Right lobe of liver (tissue), 6 donors: ENCODE measurements around the gene COMMD1. TPM values are rescaled to one million over a fixed set of nuclear protein-coding genes. Genes with fewer than 3 reads are reported as not detected.
"Not testable (repeated sequence)": the region's sequence is repeated elsewhere in the genome, so short reads cannot be mapped to it uniquely, and the experiment has no call there.

Source experiments
- ATAC-seq, 4 donors: fragments of 200-7000 bp; cut with Tn5 transposase; one replicate each; pipeline ENCODE4 v1.9.1; 2020; ENCODE audit warnings: mild to moderate bottlenecking in 4 of 4, moderate library complexity in 4 of 4
- DNase-seq, 3 donors: peaks; one replicate each; pipeline ENCODE4 v3.0.0-alpha.2; 2020
- H3K27ac ChIP-seq, 3 donors: fragments of 200-600 bp; one replicate each; pipeline ENCODE4 v1.8.0; 2022
- H3K27me3 ChIP-seq, 2 donors: fragments of 200-600 bp; one replicate each; pipeline ENCODE4 v1.8.0; 2022
- H3K36me3 ChIP-seq, 4 donors: fragments of 200-600 bp; sonication (generic) in 1 of 4; one replicate each; pipeline versions ENCODE4 v1.5.1 to v1.8.0; 2017 to 2022; ENCODE audit warnings: control low read depth in 1 of 4
- H3K4me1 ChIP-seq, 4 donors: fragments of 200-600 bp; sonication (generic) in 1 of 4; one replicate each; pipeline versions ENCODE4 v1.5.1 to v1.8.0; 2017 to 2022; ENCODE audit warnings: control low read depth in 1 of 4
- H3K4me3 ChIP-seq, 3 donors: fragments of 200-600 bp; one replicate each; pipeline ENCODE4 v1.8.0; 2022
- H3K9me3 ChIP-seq, 4 donors: fragments of 200-600 bp; sonication (generic) in 1 of 4; one replicate each; pipeline versions ENCODE4 v1.5.1 to v1.8.0; 2017 to 2022; ENCODE audit warnings: control low read depth in 1 of 4
- POLR2A ChIP-seq: fragments of 450-650 bp; IDR thresholded peaks from one replicate; pipeline ENCODE4 v1.6.1; 2017; ENCODE audit warnings: antibody characterized with exemption, mild to moderate bottlenecking
- WGBS: methylation state at CpG from one replicate; pipeline ENCODE4 v1.1.6; 2018; ENCODE audit warnings: low coverage, low lambda C conversion rate; ENCODE audit not compliant: insufficient coverage; ENCODE audit errors: missing lambda C conversion rate; 5-methylcytosine and 5-hydroxymethylcytosine counted together
- intact Hi-C, 2 donors: fragments of 100-400 bp; cut with DNase I; formaldehyde crosslinking; loops; one replicate each; pipeline versions ENCODE4 v1.11.2 to v1.14.1; 2022
- long read RNA-seq: library from polyadenylated mRNA; unstranded; transcript quantifications from one replicate; pipeline ENCODE4 v2.0.0, GENCODE V29; 2019
- total RNA-seq, 6 experiments: library from RNA; depleted of rRNA in 2 of 6; stranded (reverse); fragments of >200 nt in 2 of 6; fragmentation: NEBNext Ultra II Directional in 3 of 6; extraction: Animal tissue kit (Norgen Biotek cat#: 25700) in 3 of 6; gene quantifications; one replicate each; pipeline versions ENCODE4 v1.1.0 to v1.2.4, GENCODE V29; 2016 to 2023
- TF ChIP-seq, protein P1 (sequence below), 4 donors: fragments of 200-600 bp in 3 of 4; fragments of 450-650 bp in 1 of 4; IDR thresholded peaks; one replicate each; pipeline versions ENCODE4 v1.5.1 to v1.8.0; 2016 to 2022; ENCODE audit warnings: antibody characterized with exemption in 4 of 4, mild to moderate bottlenecking in 2 of 4
- donor health status: DM: no; HTN: yes; CAD: no.
- donor health status: DM: no; HTN: no; CAD: no.
- donor health status: DM: no; HTN: no; CAD: no.
- donor health status: DM: no; HTN: yes; CAD: no.
- donor health status: DM: no; HTN: yes; CAD: no.

The COMMD1 gene
- 10 to 100 TPM; 17.2 to 21.6 (median 18.7) TPM for total RNA-seq
- long read RNA-seq, transcript COMMD1-201 (3 exons, 911 nt) = major isoform, 6 of 6 reads
- long read RNA-seq, partial matches to known transcripts = 0 of 6 reads
- long read RNA-seq, other reads (novel, unspliced or antisense) = 0 of 6 reads

DNA sequence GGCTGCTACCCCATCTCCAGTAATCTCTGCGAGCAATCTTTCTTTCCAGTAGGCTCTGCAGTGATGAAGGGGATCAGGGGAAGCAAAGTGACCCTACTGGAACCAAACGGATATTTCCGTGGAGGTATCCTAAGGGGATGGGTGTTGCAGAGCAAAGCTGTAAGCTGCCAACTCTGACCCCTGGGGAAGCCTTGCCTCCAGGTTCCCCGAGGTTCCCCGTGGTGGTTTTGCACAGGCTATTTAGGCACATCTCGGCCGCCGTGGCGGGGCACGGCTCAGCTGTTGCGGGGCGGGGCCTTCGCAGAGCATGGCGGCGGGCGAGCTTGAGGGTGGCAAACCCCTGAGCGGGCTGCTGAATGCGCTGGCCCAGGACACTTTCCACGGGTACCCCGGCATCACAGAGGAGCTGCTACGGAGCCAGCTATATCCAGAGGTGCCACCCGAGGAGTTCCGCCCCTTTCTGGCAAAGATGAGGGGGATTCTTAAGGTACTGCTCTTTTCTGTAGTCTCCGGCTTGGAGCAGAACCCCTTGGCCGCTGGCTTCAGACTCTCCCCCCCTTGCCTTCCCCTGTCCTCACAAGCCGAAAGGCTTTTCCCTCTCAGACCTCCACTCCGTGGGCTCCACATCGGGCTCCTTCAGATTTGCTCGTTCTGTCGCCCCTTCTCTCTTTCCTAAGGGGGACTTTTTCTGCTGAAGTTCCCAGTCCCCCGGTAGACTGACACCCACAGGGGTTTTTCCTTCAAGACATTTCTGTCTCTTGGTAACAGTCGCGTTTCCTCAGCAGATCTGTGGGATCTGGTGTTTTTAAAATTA lies at the start of gene COMMD1:
Gene COMMD1 (plus strand): TSS at position 303 of the 814 bp plus-strand sequence. CDS start 5 bp downstream, at position 308.
- no peaks in the 10 kb centered on the region for H3K36me3 ChIP-seq
- H3K4me3 ChIP-seq = peak within 1 kb of the TSS; percentile 68 to 77 (median 76)
- ATAC-seq = peak; percentile 98 to 99 (median 99)
- peak; percentile 88 to 92 (median 91) for DNase-seq
- intact Hi-C loops = no loop called here
- WGBS = 3% methylated on average over 11 of the region's 33 CpGs
- peak; percentile 82 for TF ChIP-seq POLR2A
- TF ChIP-seq, protein P1, sequence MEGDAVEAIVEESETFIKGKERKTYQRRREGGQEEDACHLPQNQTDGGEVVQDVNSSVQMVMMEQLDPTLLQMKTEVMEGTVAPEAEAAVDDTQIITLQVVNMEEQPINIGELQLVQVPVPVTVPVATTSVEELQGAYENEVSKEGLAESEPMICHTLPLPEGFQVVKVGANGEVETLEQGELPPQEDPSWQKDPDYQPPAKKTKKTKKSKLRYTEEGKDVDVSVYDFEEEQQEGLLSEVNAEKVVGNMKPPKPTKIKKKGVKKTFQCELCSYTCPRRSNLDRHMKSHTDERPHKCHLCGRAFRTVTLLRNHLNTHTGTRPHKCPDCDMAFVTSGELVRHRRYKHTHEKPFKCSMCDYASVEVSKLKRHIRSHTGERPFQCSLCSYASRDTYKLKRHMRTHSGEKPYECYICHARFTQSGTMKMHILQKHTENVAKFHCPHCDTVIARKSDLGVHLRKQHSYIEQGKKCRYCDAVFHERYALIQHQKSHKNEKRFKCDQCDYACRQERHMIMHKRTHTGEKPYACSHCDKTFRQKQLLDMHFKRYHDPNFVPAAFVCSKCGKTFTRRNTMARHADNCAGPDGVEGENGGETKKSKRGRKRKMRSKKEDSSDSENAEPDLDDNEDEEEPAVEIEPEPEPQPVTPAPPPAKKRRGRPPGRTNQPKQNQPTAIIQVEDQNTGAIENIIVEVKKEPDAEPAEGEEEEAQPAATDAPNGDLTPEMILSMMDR (IDR thresholded peaks at IDR 0.05) = no peak
- peaks cover 0 to 23% (median 0%) of the 10 kb centered on the region in 4 donors for H3K4me1 ChIP-seq
- peak within 1 kb of the TSS; percentile 11 to 42 (median 30) for H3K27ac ChIP-seq
- H3K27me3 ChIP-seq = no peaks in the 10 kb centered on the region
- no peaks in the 10 kb centered on the region for H3K9me3 ChIP-seq

GRCh38 chr2:61857224-61857623 lies 48.2 kb upstream of the COMMD1 start:
- no peaks in the 10 kb centered on the region for H3K9me3 ChIP-seq
- no peaks in the 10 kb centered on the region for H3K27me3 ChIP-seq
- no peaks in the 10 kb centered on the region for H3K4me1 ChIP-seq
- no peak overlapping the region for H3K4me3 ChIP-seq
- TF ChIP-seq, protein P1 (IDR thresholded peaks at IDR 0.05) = no peak
- no peak for TF ChIP-seq POLR2A
- DNase-seq = no peak
- no peak for ATAC-seq
- no peaks in the 10 kb centered on the region for H3K36me3 ChIP-seq
- no peak overlapping the region for H3K27ac ChIP-seq
- WGBS = 83% methylated on average over 3 of the region's 3 CpGs
- intact Hi-C loops = no loop called here

DNA sequence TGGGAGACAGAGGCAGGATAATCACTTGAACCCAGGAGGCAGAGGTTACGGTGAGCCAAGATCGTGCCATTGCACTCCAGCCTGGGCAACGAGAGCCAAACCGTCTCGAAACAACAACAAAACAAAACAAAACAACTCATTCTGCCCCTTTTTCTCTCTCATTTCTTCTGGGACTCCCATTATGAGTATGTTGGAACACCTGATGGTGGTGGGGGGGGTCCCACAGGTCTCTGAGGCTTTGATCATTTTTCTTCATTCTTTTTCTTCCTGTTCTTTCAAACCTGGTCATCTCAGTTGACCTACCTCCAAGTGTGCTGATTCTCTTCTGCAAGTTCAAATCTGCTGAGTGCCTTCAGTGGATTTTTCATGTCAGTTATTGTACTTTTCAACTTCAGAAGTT lies 43.4 kb upstream of the COMMD1 start:
- Histone ChIP-seq H3K4me3 (no peak overlapping the region), H3K36me3 (peaks cover 0 to 13% (median 8%) of the 10 kb centered on the region in 4 donors), H3K9me3 (no peaks in the 10 kb centered on the region), H3K27ac (no peak overlapping the region), H3K4me1 (no peaks in the 10 kb centered on the region), H3K27me3 (no peaks in the 10 kb centered on the region)
- intact Hi-C loops = no loop called here
- 96% methylated on average over 4 of the region's 5 CpGs for WGBS
- no peak for DNase-seq
- TF ChIP-seq, protein P1 (IDR thresholded peaks at IDR 0.05) = no peak
- no peak for TF ChIP-seq POLR2A
- no peak for ATAC-seq

DNA sequence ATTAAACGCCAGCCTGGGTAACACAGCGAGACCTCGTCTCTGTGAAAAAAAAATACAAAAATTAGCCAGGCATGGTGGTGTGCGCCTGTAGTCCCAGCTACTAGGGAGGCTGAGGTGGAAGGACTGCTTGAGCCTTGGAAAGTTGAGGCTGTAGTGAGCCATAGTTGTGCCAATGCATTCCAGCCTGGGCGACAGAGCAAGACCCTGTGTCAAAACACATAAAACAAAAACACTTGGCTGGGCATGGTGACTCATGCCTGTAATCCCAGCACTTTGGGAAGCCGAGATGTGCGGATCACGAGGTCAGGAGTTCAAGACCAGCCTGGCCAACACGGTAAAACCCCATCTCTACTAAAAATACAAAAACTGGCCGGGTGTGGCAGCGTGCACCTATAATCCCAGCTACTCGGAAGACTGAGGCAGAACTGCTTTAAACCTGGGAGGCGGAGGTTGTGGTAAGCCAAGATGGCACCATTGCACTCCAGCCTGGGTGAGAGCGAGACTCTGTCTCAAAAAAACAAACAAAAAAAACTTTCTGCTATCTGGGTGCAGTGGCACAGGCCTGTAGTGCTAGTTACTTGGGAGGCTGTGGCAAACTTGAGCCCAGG lies 38.9 kb upstream of the COMMD1 start:
- H3K4me1 ChIP-seq, intact Hi-C loops, H3K27ac ChIP-seq, H3K4me3 ChIP-seq, ATAC-seq, H3K9me3 ChIP-seq, DNase-seq, H3K27me3 ChIP-seq: not testable (repeated sequence)
- WGBS = 88% methylated on average over 4 of the region's 14 CpGs
- peaks cover 0 to 56% (median 30%) of the 10 kb centered on the region in 4 donors for H3K36me3 ChIP-seq

DNA sequence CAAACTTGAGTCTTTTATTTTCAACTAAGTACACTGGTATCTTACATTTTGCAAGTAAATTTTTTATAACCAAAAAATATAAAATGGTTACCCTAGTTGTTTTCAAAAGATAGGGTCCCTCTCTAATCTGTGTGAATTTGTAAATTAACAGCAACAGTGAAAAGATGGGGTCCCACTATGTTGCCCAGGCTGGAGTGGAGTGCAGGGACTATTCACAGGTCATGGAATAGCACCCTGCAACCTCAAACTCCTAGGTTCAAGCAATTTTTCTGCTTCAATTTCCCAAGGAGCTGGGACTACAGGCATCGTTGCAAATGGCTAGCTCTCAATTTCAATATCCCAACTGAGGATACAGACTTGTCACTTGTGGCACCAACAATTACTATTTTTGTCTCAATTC lies 29.1 kb upstream of the COMMD1 start:
- TF ChIP-seq, protein P1 (IDR thresholded peaks at IDR 0.05) = no peak
- no peak for TF ChIP-seq POLR2A
- ATAC-seq = no peak
- H3K4me1 ChIP-seq = no peaks in the 10 kb centered on the region
- no peaks in the 10 kb centered on the region for H3K27me3 ChIP-seq
- no peak overlapping the region for H3K4me3 ChIP-seq
- no peak overlapping the region for H3K27ac ChIP-seq
- peaks cover 5 to 96% (median 55%) of the 10 kb centered on the region in 4 donors for H3K36me3 ChIP-seq
- DNase-seq = no peak
- H3K9me3 ChIP-seq = no peaks in the 10 kb centered on the region
- intact Hi-C loops = no loop called here
- 100% methylated on average over 1 of the region's 1 CpG for WGBS
